ENCODE measurements around the gene AMN1.
A peak's percentile ranks its signal among the peaks of the same experiment; 100 is the strongest.
"Not testable (repeated sequence)": the region's sequence is repeated elsewhere in the genome, so short reads cannot be mapped to it uniquely, and the experiment has no call there.

Gene AMN1

DNA sequence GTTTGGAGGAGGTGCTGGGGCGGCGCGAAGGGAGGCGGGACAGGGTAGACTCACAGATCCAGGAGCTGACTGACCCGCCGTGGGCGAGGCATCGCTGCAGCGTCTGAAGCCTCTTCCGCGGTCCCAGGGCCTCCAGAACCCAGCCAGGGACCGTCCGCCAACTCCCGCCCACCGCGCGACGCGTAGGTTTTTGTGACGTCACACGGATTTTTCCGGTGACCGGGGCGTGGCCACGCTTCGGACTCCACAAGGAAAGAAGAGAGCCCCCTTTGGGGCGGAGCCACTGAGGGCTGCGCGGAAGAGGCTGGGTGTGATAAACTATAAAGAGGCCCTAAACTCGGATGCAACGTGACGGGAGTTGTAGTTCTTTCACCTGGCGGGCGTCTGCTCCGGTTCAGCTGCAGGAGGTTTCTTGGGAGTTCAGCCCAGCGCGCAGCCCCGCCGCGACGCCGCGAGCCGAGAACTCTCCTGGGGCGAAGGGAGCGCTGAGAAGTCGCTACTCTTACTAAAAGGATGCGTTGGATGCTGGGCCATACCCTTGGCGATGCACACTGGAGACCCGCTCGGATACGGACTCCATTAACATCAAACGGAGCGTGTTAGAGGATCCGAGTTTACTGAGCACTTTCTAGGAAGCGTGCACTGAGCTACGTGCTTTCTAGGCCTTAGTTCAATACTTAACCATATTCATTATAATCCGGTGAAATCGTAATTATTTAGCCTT lies at the start of gene AMN1:
Gene AMN1, minus strand, starts transcription at position 105 of the 724 bp plus-strand sequence. Its CDS starts 13 bp downstream, at position 92.
- Histone ChIP-seq H3K36me3 (ENCODE audit: insufficient read depth, low read length) (no peaks in the 10 kb centered on the region), H3K27me3 (ENCODE audit: control insufficient read depth in 1 of 2, insufficient read depth in 2 of 2, low read length in 2 of 2) (no peaks in the 10 kb centered on the region), H3K4me3 (ENCODE audit: low read depth in 1 of 2, low read length in 2 of 2) (peak within 1 kb of the TSS; percentile 66 to 76), H3K9me3 (ENCODE audit: low read length) (no peaks in the 10 kb centered on the region), H3K27ac (ENCODE audit: low read depth, low read length) (peak within 1 kb of the TSS; percentile 96), H3K9ac (ENCODE audit: low read length) (peak within 1 kb of the TSS; percentile 59), H3K4me1 (ENCODE audit: insufficient read depth, low read length) (peaks cover 11% of the 10 kb centered on the region)

DNA sequence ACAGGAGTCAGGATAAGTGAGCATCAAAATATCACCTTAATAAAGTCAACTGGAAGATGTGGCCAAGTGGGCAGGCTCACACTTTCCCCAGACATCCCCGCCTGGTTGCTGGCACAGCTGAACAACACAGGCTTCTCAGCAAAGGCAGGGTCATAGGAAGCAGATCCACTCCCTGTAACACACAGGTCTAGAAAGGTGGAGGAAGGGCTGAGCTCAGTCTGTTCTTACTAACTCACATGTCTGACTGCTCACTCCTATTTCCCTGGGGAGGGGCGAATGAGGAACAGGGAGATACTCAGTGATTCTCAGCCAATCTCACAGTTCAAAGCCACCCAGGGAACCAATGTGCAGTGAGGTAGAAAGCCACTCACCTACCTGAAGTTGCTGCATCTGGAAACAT lies 45.0 kb upstream of the AMN1 start:
- Histone ChIP-seq H3K9ac (ENCODE audit: low read length) (no peak overlapping the region), H3K27ac (ENCODE audit: low read depth, low read length) (no peak overlapping the region), H3K36me3 (ENCODE audit: insufficient read depth, low read length) (no peaks in the 10 kb centered on the region)

DNA sequence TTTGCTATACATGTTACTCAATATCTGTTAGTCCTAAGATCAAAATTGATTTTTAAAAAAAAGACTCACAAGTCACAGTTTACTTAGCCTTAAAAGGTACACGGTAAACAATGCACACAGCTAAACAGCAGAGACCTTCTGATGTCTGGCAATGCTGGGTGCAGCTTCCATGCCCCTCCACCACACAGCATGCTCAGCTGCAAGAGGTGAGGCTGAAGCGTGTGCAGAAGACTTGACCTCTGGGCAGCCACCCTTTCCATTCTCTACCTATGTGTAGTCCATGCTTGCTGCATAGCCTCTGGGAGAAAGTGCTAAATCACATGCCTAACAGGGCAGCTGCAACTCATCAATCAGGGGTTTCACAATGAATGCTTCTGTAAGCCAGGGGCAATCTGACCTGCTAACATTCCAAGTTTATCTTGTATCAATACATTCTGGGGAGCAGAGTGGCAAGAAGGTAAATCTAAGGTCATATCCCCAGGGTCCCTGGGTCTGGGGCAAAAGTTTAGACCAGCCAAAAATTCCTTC lies 44.5 kb upstream of the AMN1 start:
- Histone ChIP-seq H3K9ac (ENCODE audit: low read length) (no peak overlapping the region), H3K27ac (ENCODE audit: low read depth, low read length) (no peak overlapping the region), H3K36me3 (ENCODE audit: insufficient read depth, low read length) (no peaks in the 10 kb centered on the region), H3K4me3 (ENCODE audit: low read depth in 1 of 2, low read length in 2 of 2) (no peak overlapping the region), H3K27me3 (ENCODE audit: control insufficient read depth in 1 of 2, insufficient read depth in 2 of 2, low read length in 2 of 2) (no peaks in the 10 kb centered on the region), H3K9me3 (ENCODE audit: low read length) (no peaks in the 10 kb centered on the region), H3K4me1 (ENCODE audit: insufficient read depth, low read length) (no peaks in the 10 kb centered on the region)

More for the DNA sequence above, 45.0 kb upstream of the AMN1 start:
- Histone ChIP-seq H3K4me3 (ENCODE audit: low read depth in 1 of 2, low read length in 2 of 2) (no peak overlapping the region), H3K4me1 (ENCODE audit: insufficient read depth, low read length) (no peaks in the 10 kb centered on the region), H3K27me3 (ENCODE audit: control insufficient read depth in 1 of 2, insufficient read depth in 2 of 2, low read length in 2 of 2) (no peaks in the 10 kb centered on the region), H3K9me3 (ENCODE audit: low read length) (no peaks in the 10 kb centered on the region)

DNA sequence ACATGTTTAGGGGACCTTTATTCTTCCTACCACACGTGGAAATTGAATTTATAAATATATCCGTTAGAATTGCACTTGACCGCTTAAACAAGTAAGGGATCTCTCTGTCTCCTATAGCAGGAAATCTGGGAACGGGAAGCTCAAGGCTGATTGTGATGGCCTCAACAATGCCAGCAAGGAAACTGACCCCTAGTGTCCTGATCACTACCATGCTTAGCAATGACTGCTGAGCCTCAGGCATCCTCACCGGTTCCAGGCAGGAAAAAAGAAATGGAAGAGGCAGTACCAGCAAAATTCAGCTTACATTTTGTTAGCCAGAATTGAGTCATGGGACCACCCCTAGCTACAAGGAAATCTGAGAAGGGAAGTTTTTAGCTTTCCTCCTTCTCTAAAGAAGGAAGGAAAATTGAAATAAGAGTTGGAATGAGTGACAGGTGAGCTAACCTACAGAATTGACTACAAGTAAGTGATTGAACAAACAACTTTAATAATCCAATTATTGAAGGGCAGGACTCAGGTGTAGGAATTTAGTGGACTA lies 43.9 kb upstream of the AMN1 start:
- Histone ChIP-seq H3K9ac (ENCODE audit: low read length) (no peak overlapping the region), H3K9me3 (ENCODE audit: low read length) (no peaks in the 10 kb centered on the region), H3K4me3 (ENCODE audit: low read depth in 1 of 2, low read length in 2 of 2) (no peak overlapping the region), H3K36me3 (ENCODE audit: insufficient read depth, low read length) (no peaks in the 10 kb centered on the region), H3K27me3 (ENCODE audit: control insufficient read depth in 1 of 2, insufficient read depth in 2 of 2, low read length in 2 of 2) (no peaks in the 10 kb centered on the region), H3K27ac (ENCODE audit: low read depth, low read length) (no peak overlapping the region), H3K4me1 (ENCODE audit: insufficient read depth, low read length) (no peaks in the 10 kb centered on the region)

DNA sequence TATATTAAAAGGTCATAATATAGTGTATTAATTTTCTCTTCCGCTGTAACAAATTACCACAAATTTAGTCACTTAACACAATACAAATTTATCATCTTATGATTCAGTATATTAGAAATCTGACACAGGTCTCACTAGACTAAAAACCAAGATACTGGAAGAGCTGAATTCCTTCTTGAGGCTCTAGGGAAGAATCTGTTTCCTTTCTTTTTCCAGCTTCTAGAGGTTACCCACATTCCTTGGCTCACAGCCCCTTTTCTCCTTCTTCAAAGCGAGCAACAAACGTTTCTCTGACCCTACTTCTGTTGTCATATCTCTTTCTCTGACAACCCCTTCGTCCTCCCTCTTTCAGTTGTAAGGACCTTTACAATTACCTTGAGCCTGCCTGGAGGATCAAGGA lies 43.4 kb upstream of the AMN1 start:
- no peaks in the 10 kb centered on the region for H3K9me3 ChIP-seq (ENCODE audit: low read length)
- no peaks in the 10 kb centered on the region for H3K27me3 ChIP-seq (ENCODE audit: control insufficient read depth in 1 of 2, insufficient read depth in 2 of 2, low read length in 2 of 2)
- no peak overlapping the region for H3K9ac ChIP-seq (ENCODE audit: low read length)

DNA sequence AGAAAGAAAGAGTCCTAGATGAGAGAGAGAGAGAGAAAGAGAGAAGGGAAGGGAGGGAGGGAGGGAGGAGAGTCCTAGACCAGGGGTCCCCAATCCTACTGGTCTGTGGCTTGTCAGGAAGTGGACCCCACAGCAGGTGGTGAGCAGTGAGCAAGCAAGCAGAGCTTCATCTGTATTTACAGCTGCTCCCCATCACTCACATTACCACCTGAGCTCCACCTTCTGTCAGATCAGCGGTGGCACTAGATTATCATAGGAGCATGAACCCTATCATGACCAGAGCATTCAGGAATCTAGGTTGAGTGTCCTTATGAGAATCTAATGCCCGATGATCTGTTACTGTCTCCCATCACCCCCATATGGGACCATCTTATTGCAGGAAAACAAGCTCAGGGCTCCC lies 39.2 kb upstream of the AMN1 start:
- Histone ChIP-seq H3K27ac (ENCODE audit: low read depth, low read length) (no peak overlapping the region), H3K27me3 (ENCODE audit: control insufficient read depth in 1 of 2, insufficient read depth in 2 of 2, low read length in 2 of 2) (no peaks in the 10 kb centered on the region), H3K4me1 (ENCODE audit: insufficient read depth, low read length) (no peaks in the 10 kb centered on the region), H3K36me3 (ENCODE audit: insufficient read depth, low read length) (no peaks in the 10 kb centered on the region), H3K4me3 (ENCODE audit: low read depth in 1 of 2, low read length in 2 of 2) (no peak overlapping the region), H3K9ac (ENCODE audit: low read length) (no peak overlapping the region), H3K9me3 (ENCODE audit: low read length) (no peaks in the 10 kb centered on the region)

More for the DNA sequence above, 43.4 kb upstream of the AMN1 start:
- Histone ChIP-seq H3K4me3 (ENCODE audit: low read depth in 1 of 2, low read length in 2 of 2) (no peak overlapping the region), H3K4me1 (ENCODE audit: insufficient read depth, low read length) (no peaks in the 10 kb centered on the region), H3K27ac (ENCODE audit: low read depth, low read length) (no peak overlapping the region), H3K36me3 (ENCODE audit: insufficient read depth, low read length) (no peaks in the 10 kb centered on the region)

DNA sequence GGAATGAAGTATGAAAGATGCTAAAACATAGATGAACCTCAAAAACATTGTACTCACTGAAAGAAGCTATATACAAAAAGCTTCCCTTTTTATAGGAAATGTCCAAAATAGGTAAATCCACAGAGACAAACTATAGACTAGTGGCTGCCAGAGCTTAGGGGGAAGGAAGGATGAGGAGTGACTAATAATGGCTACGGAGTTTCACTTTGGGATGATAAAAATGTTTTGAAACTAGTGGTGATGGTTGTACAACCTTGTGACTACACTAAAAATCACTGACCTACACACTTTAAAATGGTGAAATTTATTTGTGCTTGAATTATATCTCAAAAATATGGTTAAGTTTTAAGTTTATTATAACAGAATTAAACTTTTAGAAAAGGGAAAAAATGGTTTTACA lies 37.1 kb upstream of the AMN1 start:
- no peak overlapping the region for H3K4me3 ChIP-seq (ENCODE audit: low read depth in 1 of 2, low read length in 2 of 2)

DNA sequence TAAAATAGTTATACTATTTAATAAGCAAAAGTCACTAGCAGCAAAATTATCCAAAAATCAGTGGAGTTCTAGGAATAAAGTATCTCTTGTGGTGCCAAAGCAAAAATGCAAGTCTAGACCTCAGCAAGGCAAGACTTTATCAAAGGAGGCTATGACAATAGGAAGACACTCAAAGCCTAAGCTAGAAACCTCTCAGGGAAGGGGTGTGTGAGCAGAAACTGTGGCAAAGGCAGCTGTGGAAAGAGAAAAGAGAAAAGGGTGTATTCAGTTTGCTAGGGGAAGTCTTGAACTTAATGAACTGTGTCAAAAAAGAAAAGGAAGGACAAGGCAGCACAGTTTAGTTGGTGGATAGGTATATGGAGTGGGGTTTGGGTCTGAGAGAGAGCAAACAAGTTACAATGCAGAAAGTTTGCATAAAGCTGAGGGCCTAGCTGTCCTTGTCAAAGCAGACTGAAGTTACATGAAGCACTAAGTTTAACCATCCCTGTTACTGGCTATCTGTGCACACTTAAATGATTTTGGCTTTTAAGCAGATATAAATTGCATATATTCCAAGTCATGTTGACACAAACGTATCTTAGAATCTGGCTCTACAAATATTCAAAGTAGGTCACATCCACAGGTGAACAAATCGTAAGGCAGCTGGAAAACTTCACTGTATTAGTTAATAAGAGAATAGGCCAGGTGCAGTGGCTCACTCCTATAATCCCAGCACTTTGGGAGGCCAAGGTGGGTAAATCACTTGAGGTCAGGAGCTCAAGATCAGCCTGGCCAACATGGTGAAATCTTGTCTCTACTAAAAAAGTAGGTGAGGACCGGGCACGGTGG lies 31.0 kb upstream of the AMN1 start:
- H3K4me1 ChIP-seq (ENCODE audit: insufficient read depth, low read length) = no peaks in the 10 kb centered on the region
- H3K36me3 ChIP-seq (ENCODE audit: insufficient read depth, low read length) = no peaks in the 10 kb centered on the region
- H3K27ac ChIP-seq (ENCODE audit: low read depth, low read length) = no peak overlapping the region
- no peaks in the 10 kb centered on the region for H3K9me3 ChIP-seq (ENCODE audit: low read length)
- no peak overlapping the region for H3K9ac ChIP-seq (ENCODE audit: low read length)
- H3K27me3 ChIP-seq (ENCODE audit: control insufficient read depth in 1 of 2, insufficient read depth in 2 of 2, low read length in 2 of 2) = no peaks in the 10 kb centered on the region
- H3K4me3 ChIP-seq (ENCODE audit: low read depth in 1 of 2, low read length in 2 of 2) = no peak overlapping the region

More for the DNA sequence above, 37.1 kb upstream of the AMN1 start:
- no peak overlapping the region for H3K9ac ChIP-seq (ENCODE audit: low read length)
- no peaks in the 10 kb centered on the region for H3K27me3 ChIP-seq (ENCODE audit: control insufficient read depth in 1 of 2, insufficient read depth in 2 of 2, low read length in 2 of 2)
- H3K4me1 ChIP-seq (ENCODE audit: insufficient read depth, low read length) = no peaks in the 10 kb centered on the region
- no peak overlapping the region for H3K27ac ChIP-seq (ENCODE audit: low read depth, low read length)
- no peaks in the 10 kb centered on the region for H3K36me3 ChIP-seq (ENCODE audit: insufficient read depth, low read length)
- no peaks in the 10 kb centered on the region for H3K9me3 ChIP-seq (ENCODE audit: low read length)

DNA sequence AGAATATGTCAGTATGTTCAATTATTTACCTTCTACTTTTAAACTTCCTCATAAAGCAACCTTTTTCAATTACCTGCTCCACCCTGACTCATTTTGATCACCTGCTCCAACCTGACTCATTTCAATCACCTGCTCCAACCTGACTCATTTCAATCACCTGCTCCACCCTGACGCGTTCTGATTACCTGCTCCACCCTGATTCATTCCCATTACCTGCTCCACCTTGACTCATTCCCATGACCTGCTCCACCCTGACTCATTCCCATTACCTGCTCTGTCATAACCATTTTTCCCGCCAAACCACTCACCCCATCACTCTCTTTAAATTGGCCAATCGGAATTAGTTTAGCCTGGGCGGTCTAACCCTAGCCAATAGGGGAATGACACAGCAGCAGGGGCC lies 29.5 kb upstream of the AMN1 start:
- H3K4me3 ChIP-seq (ENCODE audit: low read depth in 1 of 2, low read length in 2 of 2); H3K27ac ChIP-seq (ENCODE audit: low read depth, low read length); H3K4me1 ChIP-seq (ENCODE audit: insufficient read depth, low read length); H3K9ac ChIP-seq (ENCODE audit: low read length); H3K9me3 ChIP-seq (ENCODE audit: low read length); H3K36me3 ChIP-seq (ENCODE audit: insufficient read depth, low read length); H3K27me3 ChIP-seq (ENCODE audit: control insufficient read depth in 1 of 2, insufficient read depth in 2 of 2, low read length in 2 of 2): not testable (repeated sequence)

DNA sequence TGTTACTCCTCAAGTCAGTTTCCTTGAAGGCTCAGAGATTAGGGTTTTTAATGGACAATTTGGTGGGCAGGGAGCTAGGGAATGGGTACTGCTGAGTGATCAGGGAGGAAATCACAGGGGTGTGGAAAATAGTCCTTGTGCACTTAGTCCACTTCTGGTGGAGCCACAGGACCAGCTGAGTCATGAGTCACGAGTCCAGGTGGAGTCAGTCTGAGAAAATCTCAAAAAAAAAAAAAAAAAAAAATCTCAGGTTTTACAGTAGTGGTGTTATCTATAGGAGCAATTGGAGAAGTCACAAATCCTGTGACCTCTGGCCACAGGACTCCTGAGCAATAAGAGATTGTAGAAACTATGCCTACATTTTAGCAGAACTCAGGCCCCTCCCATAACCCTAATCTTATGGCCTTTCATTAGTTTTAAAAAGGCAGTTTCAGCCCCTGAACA lies 28.2 kb upstream of the AMN1 start:
- H3K4me1 ChIP-seq (ENCODE audit: insufficient read depth, low read length) = no peaks in the 10 kb centered on the region
- H3K27ac ChIP-seq (ENCODE audit: low read depth, low read length) = no peak overlapping the region
- no peak overlapping the region for H3K9ac ChIP-seq (ENCODE audit: low read length)
- no peaks in the 10 kb centered on the region for H3K36me3 ChIP-seq (ENCODE audit: insufficient read depth, low read length)
- no peaks in the 10 kb centered on the region for H3K27me3 ChIP-seq (ENCODE audit: control insufficient read depth in 1 of 2, insufficient read depth in 2 of 2, low read length in 2 of 2)
- H3K4me3 ChIP-seq (ENCODE audit: low read depth in 1 of 2, low read length in 2 of 2) = no peak overlapping the region
- H3K9me3 ChIP-seq (ENCODE audit: low read length) = no peaks in the 10 kb centered on the region

DNA sequence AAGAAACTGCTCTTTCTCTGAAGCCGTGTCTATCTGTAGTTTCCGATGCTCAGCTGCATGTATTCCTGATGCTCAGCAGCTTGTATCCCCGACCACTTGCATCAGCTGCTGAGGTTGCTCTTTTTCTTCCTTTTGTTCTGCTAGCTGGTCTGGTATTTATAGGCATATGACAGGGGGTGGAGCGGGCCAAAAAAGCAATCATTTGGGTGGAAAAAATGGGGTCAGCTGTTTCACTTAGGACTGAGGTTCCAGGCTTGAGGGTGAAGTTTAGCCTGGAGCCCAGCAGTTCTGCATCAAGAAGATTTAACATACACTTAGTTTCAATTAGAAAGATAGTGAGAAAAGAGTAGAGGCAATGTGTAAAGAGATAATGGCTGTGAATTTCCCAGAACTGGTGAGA lies 23.6 kb upstream of the AMN1 start:
- Histone ChIP-seq H3K4me1 (ENCODE audit: insufficient read depth, low read length) (no peaks in the 10 kb centered on the region), H3K4me3 (ENCODE audit: low read depth in 1 of 2, low read length in 2 of 2) (no peak overlapping the region), H3K27ac (ENCODE audit: low read depth, low read length) (no peak overlapping the region)

More for the DNA sequence above, 23.6 kb upstream of the AMN1 start:
- H3K27me3 ChIP-seq (ENCODE audit: control insufficient read depth in 1 of 2, insufficient read depth in 2 of 2, low read length in 2 of 2) = no peaks in the 10 kb centered on the region
- no peaks in the 10 kb centered on the region for H3K36me3 ChIP-seq (ENCODE audit: insufficient read depth, low read length)
- H3K9me3 ChIP-seq (ENCODE audit: low read length) = no peaks in the 10 kb centered on the region
- no peak overlapping the region for H3K9ac ChIP-seq (ENCODE audit: low read length)
